K562 (cell line): ENCODE measurements around the gene MDM1. TPM values are rescaled to one million over a fixed set of nuclear protein-coding genes. Genes with fewer than 3 reads are reported as not detected.

Experiments used
- ATAC-seq: fragments of 200-7000 bp; cut with Tn5 transposase; 3 replicates; pipeline ENCODE4 v1.9.1; 2020; ENCODE audit warnings: moderate library complexity
- BruUV-seq: library from RNA; stranded (reverse); fragments of 400-500 nt; replicated peaks from 2 replicates; lab custom pipeline; 2021; lab: Mats Ljungman, UMichigan
- CTCF ChIA-PET: fragments of 300-600 bp; formaldehyde crosslinking; extraction: SDS; loops from one replicate; lab custom pipeline; 2021; ENCODE audit warnings: low intra/inter-chr PET ratio; lab: Yijun Ruan, JAX
- POLR2A ChIA-PET: fragments of 300-600, 350-650 bp; sonication (Branson Sonifier 250); formaldehyde crosslinking; extraction: SDS; loops from one replicate; lab custom pipeline; 2021; ENCODE audit warnings: antibody characterized with exemption, inconsistent platforms; lab: Yijun Ruan, JAX
- DNase-seq, 4 experiments: peaks; one replicate each; pipeline versions ENCODE4 v3.0.0 to v3.0.0-alpha.2; 2011 to 2018; ENCODE audit warnings: low spot score in 3 of 4, mixed read lengths in 3 of 4; ENCODE audit errors: extremely low read depth in 1 of 4
- FAIRE-seq: peaks from 2 replicates; lab custom pipeline; 2011; peaks lifted over from hg19 to GRCh38; lab: Jason Lieb, UNC
- H2AFZ ChIP-seq: 2 replicates; pipeline ENCODE4 v1.6.0; 2011; ENCODE audit warnings: low read depth, low read length, control low read depth, inconsistent platforms
- H3K27ac ChIP-seq: fragments of 200-600 bp; 3 replicates; pipeline ENCODE4 v1.8.0; 2011; ENCODE audit warnings: low read depth, mild to moderate bottlenecking, control low read depth, inconsistent platforms, low read length, moderate library complexity, mixed read lengths; ENCODE audit errors: extremely low read depth
- H3K27me3 ChIP-seq, 2 experiments: fragments of 300-600 bp in 1 of 2; 2 replicates in 1 of 2; 3 replicates in 1 of 2; pipeline versions ENCODE4 v1.6.0 to v1.8.0; 2011; ENCODE audit warnings: inconsistent platforms in 2 of 2, low read length in 2 of 2, mild to moderate bottlenecking in 1 of 2, mixed read lengths in 1 of 2, moderate library complexity in 1 of 2; ENCODE audit not compliant: control insufficient read depth in 2 of 2, insufficient read depth in 2 of 2
- H3K36me3 ChIP-seq: fragments of 300-600 bp; 3 replicates; pipeline ENCODE4 v1.8.0; 2011; ENCODE audit warnings: mild to moderate bottlenecking, low read length, inconsistent platforms; ENCODE audit not compliant: control insufficient read depth, insufficient read depth
- H3K4me1 ChIP-seq, 2 experiments: fragments of 200-600 bp in 1 of 2; replicated peaks in 1 of 2; 2 replicates in 1 of 2; 3 replicates in 1 of 2; pipeline versions ENCODE4 v1.5.1 to v1.8.0; 2011; ENCODE audit warnings: inconsistent platforms in 2 of 2, low read length in 2 of 2, mild to moderate bottlenecking in 1 of 2, mixed read lengths in 1 of 2, moderate library complexity in 1 of 2; ENCODE audit not compliant: control insufficient read depth in 2 of 2, insufficient read depth in 2 of 2
- H3K4me2 ChIP-seq: 2 replicates; pipeline ENCODE4 v1.6.1; 2011; ENCODE audit warnings: low read length, control low read depth, inconsistent platforms, mixed read lengths; ENCODE audit not compliant: insufficient read depth
- H3K4me3 ChIP-seq: fragments of 200-600 bp; sonication (generic), shearing (Covaris generic); 2 replicates; pipeline ENCODE4 v1.5.1; 2016; ENCODE audit warnings: control low read depth, inconsistent platforms
- H3K79me2 ChIP-seq: fragments of 200-600 bp; 3 replicates; pipeline ENCODE4 v1.8.0; 2011; ENCODE audit warnings: low read length, inconsistent platforms; ENCODE audit not compliant: control insufficient read depth, insufficient read depth
- H3K9ac ChIP-seq, 2 experiments: 2 replicates each; pipeline versions ENCODE4 v1.6.0 to v1.6.1; 2011; ENCODE audit warnings: low read depth in 2 of 2, low read length in 2 of 2, control low read depth in 1 of 2, inconsistent platforms in 1 of 2, mild to moderate bottlenecking in 1 of 2, mixed read lengths in 1 of 2; ENCODE audit not compliant: insufficient read depth in 1 of 2
- H3K9me1 ChIP-seq: one replicate; pipeline ENCODE4 v1.6.0; 2011; ENCODE audit warnings: inconsistent platforms, mild to moderate bottlenecking, low read length, moderate library complexity; ENCODE audit not compliant: control insufficient read depth, insufficient read depth
- H3K9me3 ChIP-seq: replicated peaks from 2 replicates; pipeline ENCODE4 v1.5.1; 2011; ENCODE audit warnings: low read depth, low read length, inconsistent platforms; ENCODE audit not compliant: control insufficient read depth, insufficient read depth
- H4K20me1 ChIP-seq: replicated peaks from 2 replicates; pipeline ENCODE4 v1.6.1; 2011; ENCODE audit warnings: low read length, inconsistent platforms, mixed read lengths; ENCODE audit not compliant: control insufficient read depth, insufficient read depth
- BACH1 ChIP-seq: fragments of 200-800 bp; sonication (Bioruptor generic); IDR thresholded peaks from 2 replicates; pipeline ENCODE4 v1.6.1; 2016; ENCODE audit warnings: missing genetic modification characterization, missing compliant biosample characterization
- BDP1 ChIP-seq: IDR thresholded peaks from 3 replicates; pipeline ENCODE4 v1.6.1; 2011; ENCODE audit not compliant: insufficient read length, insufficient read depth
- CREB5 ChIP-seq: fragments of 250-450 bp; sonication (Bioruptor Pico); IDR thresholded peaks from 2 replicates; pipeline ENCODE4 v1.5.0; 2020; ENCODE audit warnings: mild to moderate bottlenecking
- DDX20 ChIP-seq: fragments of 450-650 bp; IDR thresholded peaks from 2 replicates; pipeline ENCODE4 v1.6.1; 2016; ENCODE audit warnings: missing genetic modification characterization, low read depth, mild to moderate bottlenecking, missing compliant biosample characterization, moderate library complexity
- GTF2F1 ChIP-seq: IDR thresholded peaks from 2 replicates; pipeline ENCODE4 v1.6.1; 2011; ENCODE audit warnings: low read depth, low read length, improper control_type of control experiment
- HES1 ChIP-seq: fragments of 450-650 bp; IDR thresholded peaks from 2 replicates; pipeline ENCODE4 v1.6.1; 2016; ENCODE audit warnings: low read depth, mild to moderate bottlenecking, moderate library complexity
- HMG20A ChIP-seq: fragments of 450-650 bp; formaldehyde crosslinking; conservative IDR thresholded peaks from 2 replicates; pipeline ENCODE4 v1.4.0; 2020; ENCODE audit warnings: mild to moderate bottlenecking, mixed read lengths
- HNRNPLL ChIP-seq: fragments of 200-400 bp; formaldehyde crosslinking; IDR thresholded peaks from 2 replicates; pipeline ENCODE4 v1.6.1; 2017; ENCODE audit warnings: low read length, low read depth, mild to moderate bottlenecking; ENCODE audit not compliant: poor library complexity, severe bottlenecking
- KLF1 ChIP-seq: fragments of 450-650 bp; IDR thresholded peaks from 2 replicates; pipeline ENCODE4 v1.6.1; 2016; ENCODE audit warnings: missing genetic modification characterization, missing compliant biosample characterization
- MAFG ChIP-seq: fragments of 450-650 bp; conservative IDR thresholded peaks from 2 replicates; pipeline ENCODE4 v1.6.1; 2016; ENCODE audit warnings: missing genetic modification characterization, missing compliant biosample characterization
- MAFK ChIP-seq: IDR thresholded peaks from 2 replicates; pipeline ENCODE4 v1.6.1; 2011; ENCODE audit warnings: low read length, improper control_type of control experiment
- OTX1 ChIP-seq: fragments of 450-650 bp; formaldehyde crosslinking; IDR thresholded peaks from 2 replicates; pipeline ENCODE4 v1.4.0; 2022; ENCODE audit warnings: mild to moderate bottlenecking
- PHF21A ChIP-seq: fragments of 450-650 bp; IDR thresholded peaks from 2 replicates; pipeline ENCODE4 v1.6.1; 2017; ENCODE audit warnings: low read depth, borderline replicate concordance
- SIRT6 ChIP-seq: IDR thresholded peaks from one replicate; pipeline ENCODE4 v1.6.1; 2012; ENCODE audit warnings: low read depth, mild to moderate bottlenecking, control low read depth, inconsistent platforms, low read length, moderate library complexity
- U2AF1 ChIP-seq: fragments of 200-400 bp; formaldehyde crosslinking; optimal IDR thresholded peaks from 2 replicates; pipeline ENCODE3; 2017; ENCODE audit warnings: mild to moderate bottlenecking, low read depth, low read length, moderate library complexity
- ZBTB5 ChIP-seq: fragments of 450-650 bp; IDR thresholded peaks from 2 replicates; pipeline ENCODE4 v1.6.1; 2017; ENCODE audit warnings: antibody characterized with exemption
- ZEB2 ChIP-seq: fragments of 450-650 bp; IDR thresholded peaks from 2 replicates; pipeline ENCODE4 v1.6.1; 2016
- ZHX1 ChIP-seq: fragments of 150-350 bp; conservative IDR thresholded peaks from 2 replicates; pipeline ENCODE4 v1.6.1; 2014; ENCODE audit warnings: low read length
- WGBS: fragments of 100-300 bp; shearing (Covaris generic); methylation state at CpG from one replicate; pipeline ENCODE4 v1.1.6; 2016; ENCODE audit warnings: low coverage, mixed read lengths; ENCODE audit not compliant: insufficient coverage; ENCODE audit errors: missing lambda C conversion rate; 5-methylcytosine and 5-hydroxymethylcytosine counted together
- in situ Hi-C: fragments of 300-500 bp; cut with MboI; formaldehyde crosslinking; loops from 4 replicates; pipeline ENCODE4 v1.15.0; 2018; ENCODE audit warnings: inconsistent platforms, mixed read lengths
- intact Hi-C: fragments of 100-400 bp; cut with micrococcal nuclease; formaldehyde crosslinking; loops from 2 replicates; pipeline ENCODE4 v1.14.2; 2022
- polyA plus RNA-seq, 8 experiments: library from polyadenylated mRNA; depleted of rRNA in 4 of 8; stranded (reverse) in 5 of 8; unstranded in 3 of 8; fragments of >200 nt; fragmentation: Nextera tagmentation in 2 of 8; fragmentation: Illumina TruSeq in 1 of 8; extraction: Ambion mirVana in 2 of 8; extraction: Trizol in 1 of 8; gene quantifications; 2 replicates each; pipeline versions ENCODE4 v1.2.1 to v1.2.3, GENCODE V29; 2011 to 2014; ENCODE audit warnings: inconsistent platforms in 1 of 8, missing spikeins in 1 of 8
- total RNA-seq, 7 experiments: library from RNA; depleted of rRNA in 6 of 7; stranded (reverse); fragments of >200 nt in 6 of 7; fragmentation: Illumina TruSeq in 2 of 7; extraction: Trizol in 2 of 7; gene quantifications; 2 replicates each; pipeline versions ENCODE4 v1.2.1 to v1.2.3, GENCODE V29; 2011 to 2021; ENCODE audit warnings: low replicate concordance in 1 of 7

MDM1 gene
- total and polyA plus RNA-seq, 9 of the 15 experiments (the other 6 are each of a cell fraction or from before 2014, with no cell fraction given), result 7.5 to 16.8 (median 13.1) TPM

GRCh38 chr12:68336889-68337303, 4.7 kb upstream of the MDM1 start:
- WGBS, result 24% methylated on average over 4 of the region's 4 CpGs
- no peak overlapping the region for H3K4me3 ChIP-seq
- H3K36me3 ChIP-seq, result no peaks in the 10 kb centered on the region
- no peaks in the 10 kb centered on the region; the same call in 1 of the 2 replicates for H4K20me1 ChIP-seq
- BruUV-seq, result no TSS peak
- H3K27ac ChIP-seq, result no peak overlapping the region
- H3K4me1 ChIP-seq, result peaks cover 0 to 9% of the 10 kb centered on the region in 2 experiments; a peak in 2 of 5 replicates
- no peaks in the 10 kb centered on the region for H3K9me3 ChIP-seq
- ChIA-PET CTCF (no interaction called here), POLR2A (no interaction called here)
- H3K27me3 ChIP-seq, result peaks cover 6 to 22% of the 10 kb centered on the region in 2 experiments
- no peaks in the 10 kb centered on the region for H3K9me1 ChIP-seq
- intact Hi-C loops (no loop called here), in situ Hi-C loops (no loop called here)
- FAIRE-seq, result peak; percentile 29
- no peak overlapping the region for H3K9ac ChIP-seq
- no peak overlapping the region for H2AFZ ChIP-seq
- ATAC-seq, result no peak
- DNase-seq, result no peak
- H3K79me2 ChIP-seq, result no peaks in the 10 kb centered on the region
- no peak overlapping the region for H3K4me2 ChIP-seq
- TF ChIP-seq MAFG (tag), result 0 out of 2 replicates have a peak, but pooled peaks have one; percentile 27
- no peak for TF ChIP-seq ZEB2
- peak; percentile 15; the same call in 1 of the 2 replicates for TF ChIP-seq MAFK
- no peak for TF ChIP-seq HMG20A
- TF ChIP-seq CREB5 (CRISPR knock-in tag), result no peak
- TF ChIP-seq BDP1, result no peak
- TF ChIP-seq U2AF1, result no peak
- no peak for TF ChIP-seq PHF21A
- no peak for TF ChIP-seq DDX20 (tag)
- no peak for TF ChIP-seq SIRT6
- no peak for TF ChIP-seq BACH1 (tag)
- no peak for TF ChIP-seq ZHX1
- no peak for TF ChIP-seq ZBTB5
- no peak for TF ChIP-seq HNRNPLL
- no peak for TF ChIP-seq GTF2F1
- TF ChIP-seq KLF1, result no peak
- no peak for TF ChIP-seq OTX1 (CRISPR knock-in tag)
- TF ChIP-seq HES1, result no peak
